Dermis blood vessel endothelial cell (primary cell): ENCODE measurements around the gene AKAP6. TPM values are rescaled to one million over a fixed set of nuclear protein-coding genes. Genes with fewer than 3 reads are reported as not detected.
"Not testable (repeated sequence)": the region's sequence is repeated elsewhere in the genome, so short reads cannot be mapped to it uniquely, and the experiment has no call there.

Source experiments
- DNase-seq: peaks from one replicate; pipeline ENCODE4 v3.0.0; 2010
- total RNA-seq: library from RNA; depleted of rRNA; stranded (reverse); fragments of >200 nt; gene quantifications from 2 replicates; pipeline ENCODE4 v1.2.3, GENCODE V29; 2014

Gene AKAP6
- total RNA-seq, 1 donor from 2014 or later = 0.51 TPM

GRCh38 chr14:32450919-32451675 is 122.0 kb downstream of the AKAP6 start:
- no peak for DNase-seq

GRCh38 chr14:32453857-32454810 is 125.0 kb downstream of the AKAP6 start:
- DNase-seq = no peak

GRCh38 chr14:32457213-32457920 is 128.3 kb downstream of the AKAP6 start:
- no peak for DNase-seq

- no peak for DNase-seq
Measured at GRCh38 chr14:32458720-32459119, 129.6 kb downstream of the AKAP6 start.

DNA sequence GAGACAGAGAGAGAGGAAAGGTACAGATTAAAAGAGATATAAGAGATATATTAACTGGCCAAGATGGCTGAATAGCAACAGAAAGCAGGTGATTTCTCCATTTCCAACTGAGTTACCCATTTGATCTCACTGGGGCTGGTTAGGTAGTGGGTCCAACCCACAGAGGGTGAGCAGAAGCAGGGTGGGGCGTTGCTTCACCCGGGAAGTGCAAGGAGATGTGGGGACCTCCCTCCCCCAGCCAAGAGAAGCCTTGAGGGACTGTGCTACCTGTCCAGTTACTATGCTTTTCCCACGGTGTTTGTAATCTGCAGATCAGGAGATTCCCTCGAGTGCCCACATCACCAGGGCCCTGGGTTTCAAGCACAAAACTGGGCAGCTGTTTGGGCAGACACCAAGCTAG is 131.2 kb downstream of the AKAP6 start:
- DNase-seq = no peak

DNA sequence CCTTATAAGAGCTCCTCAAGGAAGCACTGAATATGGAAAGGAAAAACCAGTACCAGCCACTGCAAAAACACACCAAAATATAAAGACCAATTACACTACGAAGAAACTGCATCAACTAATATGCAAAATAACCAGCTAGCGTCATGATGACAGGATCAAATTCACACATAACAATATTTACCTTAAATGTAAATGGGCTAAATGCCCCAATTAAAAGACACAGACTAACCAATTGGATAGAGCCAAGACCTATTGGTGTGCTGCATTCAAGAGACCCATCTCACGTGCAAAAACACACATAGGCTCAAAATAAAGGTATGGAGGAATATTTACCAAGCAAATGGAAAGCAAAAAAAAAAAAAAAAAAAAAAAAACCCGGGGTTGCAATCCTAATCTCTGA is 133.5 kb downstream of the AKAP6 start:
- not testable (repeated sequence) for DNase-seq

DNA sequence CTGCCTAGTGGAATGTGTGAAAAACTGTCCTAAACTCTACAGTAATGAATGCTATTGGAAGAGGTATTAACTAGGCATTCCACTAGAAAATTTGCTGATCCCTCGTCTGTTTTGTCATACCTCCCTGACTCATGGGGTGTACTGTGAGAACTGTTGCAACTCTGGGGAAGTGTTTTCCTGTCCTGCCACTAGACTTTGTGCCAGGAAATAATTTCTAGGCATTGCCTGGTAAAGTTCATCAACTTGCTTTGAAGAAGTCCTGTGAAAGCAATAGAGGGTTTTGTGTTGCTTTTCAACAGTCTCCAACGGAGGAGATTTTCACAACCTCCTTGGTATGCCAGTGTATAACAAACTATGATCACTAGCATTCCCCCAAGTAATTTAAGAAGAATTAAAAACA is 139.9 kb downstream of the AKAP6 start:
- DNase-seq = peak; percentile 48

- DNase-seq = peak; percentile 65
Measured at GRCh38 chr14:32469388-32470160, 140.5 kb downstream of the AKAP6 start.

GRCh38 chr14:32470161-32470715 is 141.1 kb downstream of the AKAP6 start:
- no peak for DNase-seq

- DNase-seq = no peak
Measured at GRCh38 chr14:32471181-32471580, 142.1 kb downstream of the AKAP6 start.

DNA sequence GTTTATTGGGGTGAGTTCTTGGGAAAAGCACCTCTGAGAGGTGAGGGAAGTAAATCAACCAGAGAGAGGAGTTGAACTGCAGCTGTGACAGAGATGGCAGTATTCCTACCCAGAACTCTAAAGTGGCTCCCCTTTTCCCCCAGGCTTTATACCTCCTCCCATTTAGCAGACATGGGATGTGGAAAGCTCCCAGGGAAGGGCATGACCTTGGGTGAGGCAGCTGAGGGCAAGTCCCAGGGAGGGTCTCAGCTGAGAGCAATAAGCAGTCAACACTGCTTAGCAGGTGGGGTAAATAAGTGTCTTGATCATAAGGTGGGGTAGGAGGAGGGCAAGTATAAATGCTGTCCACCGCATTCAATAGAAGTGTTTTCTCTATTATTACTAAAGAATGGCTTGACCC is 143.0 kb downstream of the AKAP6 start:
- no peak for DNase-seq

DNA sequence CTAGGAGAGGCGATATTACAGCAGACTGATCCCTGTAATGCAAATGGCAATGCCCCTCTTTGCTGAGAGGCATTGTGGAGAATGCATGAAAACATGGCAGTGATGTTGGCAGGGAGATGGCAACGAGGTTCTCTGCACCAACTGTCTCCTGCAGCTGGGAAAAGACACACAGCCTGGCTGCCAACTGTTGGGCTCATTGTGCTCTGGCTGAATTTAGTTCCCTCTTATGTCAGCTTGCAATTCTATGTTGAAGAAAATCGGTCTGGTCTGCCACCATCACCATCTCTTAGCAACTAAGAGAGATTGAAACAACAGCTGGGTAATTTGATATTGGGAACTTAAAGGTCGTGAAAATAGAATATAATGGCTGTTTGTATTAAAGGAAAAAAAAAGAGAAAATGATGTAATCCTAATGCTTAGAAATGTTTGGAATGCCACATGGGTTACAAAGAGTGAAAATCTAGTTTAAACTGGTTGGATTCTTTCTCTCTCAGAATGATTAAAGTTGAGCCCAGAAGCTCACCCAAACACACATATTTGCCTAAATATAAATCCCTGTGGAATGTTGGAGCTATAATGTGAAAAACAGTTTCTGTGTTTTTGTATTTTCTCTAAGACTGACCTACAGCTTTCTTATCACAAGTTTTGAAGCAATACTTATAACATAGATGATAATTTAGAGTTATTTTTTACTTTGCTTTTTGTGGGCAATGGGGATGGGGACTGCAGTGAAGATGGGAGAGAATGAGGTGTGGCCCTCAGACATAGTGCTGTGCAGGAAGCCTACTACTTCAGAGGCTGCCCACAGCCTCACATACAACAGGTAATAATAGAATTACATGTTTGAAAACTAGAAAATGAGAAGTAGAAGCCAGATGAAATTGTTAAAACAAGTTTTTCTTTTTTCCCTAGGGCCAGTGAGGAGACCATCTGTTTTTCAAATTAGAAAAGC is 143.7 kb downstream of the AKAP6 start:
- DNase-seq = no peak

GRCh38 chr14:32473464-32473855 is 144.4 kb downstream of the AKAP6 start:
- DNase-seq = no peak

DNA sequence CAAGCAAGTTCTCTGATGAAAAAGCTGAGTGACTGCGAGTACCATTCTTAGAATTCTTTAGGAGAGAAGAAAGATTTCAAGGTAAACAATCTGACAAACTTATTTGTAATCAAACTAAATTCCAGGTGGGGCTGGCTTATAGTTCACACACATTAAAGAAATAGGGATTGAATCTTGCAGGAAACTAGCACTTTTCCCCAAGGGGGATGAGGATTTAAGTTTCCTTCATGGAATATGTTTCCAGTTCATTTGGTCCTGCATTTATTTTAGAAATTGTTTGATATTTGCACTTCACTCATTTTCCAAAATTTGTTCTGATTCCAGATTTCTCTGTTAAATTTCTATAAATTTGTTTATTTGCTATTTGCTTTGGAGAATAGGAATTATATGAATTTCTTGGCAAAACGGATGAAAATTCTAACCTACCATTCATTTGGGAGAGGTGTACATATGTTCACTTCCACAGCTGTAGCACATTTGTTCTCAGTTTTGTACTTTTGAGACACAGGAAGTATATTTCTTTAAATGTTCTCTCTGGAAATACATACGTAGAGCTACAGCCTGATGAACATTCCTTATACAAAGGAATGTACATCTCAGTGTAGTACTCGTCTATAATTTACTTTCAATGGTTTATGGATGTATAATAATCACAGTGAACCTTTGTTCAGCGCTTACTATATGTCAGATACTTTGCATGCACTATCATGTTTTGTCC is 145.5 kb downstream of the AKAP6 start:
- no peak for DNase-seq

DNA sequence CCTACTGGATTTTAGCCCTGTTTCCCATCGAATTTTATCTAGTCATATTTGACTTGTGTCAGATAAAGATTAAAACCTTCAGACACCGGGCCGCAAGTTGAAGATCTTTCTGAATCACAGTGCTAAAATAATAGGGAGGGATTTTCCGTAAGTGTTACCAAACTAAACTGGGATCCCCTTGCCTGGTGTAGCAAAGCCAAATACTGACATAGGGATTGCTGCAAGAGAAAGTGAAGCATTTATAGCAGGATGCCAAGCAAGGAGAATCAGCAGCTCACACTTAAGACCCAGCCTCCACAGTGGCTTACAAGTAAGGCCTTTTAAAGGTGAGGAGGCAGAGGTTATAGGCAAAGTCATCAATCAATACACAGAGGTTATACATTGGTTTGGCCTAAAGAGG is 147.4 kb downstream of the AKAP6 start:
- no peak for DNase-seq

- DNase-seq = no peak
Measured at GRCh38 chr14:32477396-32477795, 148.3 kb downstream of the AKAP6 start.

- no peak for DNase-seq
Measured at GRCh38 chr14:32478050-32478449, 149.0 kb downstream of the AKAP6 start.

GRCh38 chr14:32480337-32480736 is 151.2 kb downstream of the AKAP6 start:
- DNase-seq = no peak

- DNase-seq = no peak
Measured at GRCh38 chr14:32481707-32482106, 152.6 kb downstream of the AKAP6 start.

- DNase-seq = peak; percentile 15
Measured at GRCh38 chr14:32491416-32492016, 162.4 kb downstream of the AKAP6 start.
